ENCODE data around the gene KRAS. TPM values are rescaled to one million over a fixed set of nuclear protein-coding genes. Genes with fewer than 3 reads are reported as not detected.

The KRAS gene
- total RNA-seq, 2 experiments from 2014 or later, result 26.9 to 27.7 TPM

Other genes with a start within 250 kb of the KRAS start
- gene DNAI7, start 55.8 kb downstream of the KRAS start, total RNA-seq, result under 1 TPM in 1 of 2 experiments, not detected in 1; 0.10 TPM
- gene ETFRF1, start 55.7 kb downstream of the KRAS start, total RNA-seq, result 10 to 100 TPM; 12.9 to 13.9 TPM